ENCODE measurements around the gene NOL4L. TPM values are rescaled to one million over a fixed set of nuclear protein-coding genes. Genes with fewer than 3 reads are reported as not detected.
A peak's percentile ranks its signal among the peaks of the same experiment; 100 is the strongest.
"Not testable (repeated sequence)": the region's sequence is repeated elsewhere in the genome, so short reads cannot be mapped to it uniquely, and the experiment has no call there.

NOL4L gene
- total RNA-seq, 1 experiment from 2014 or later = 7.5 TPM

DNA sequence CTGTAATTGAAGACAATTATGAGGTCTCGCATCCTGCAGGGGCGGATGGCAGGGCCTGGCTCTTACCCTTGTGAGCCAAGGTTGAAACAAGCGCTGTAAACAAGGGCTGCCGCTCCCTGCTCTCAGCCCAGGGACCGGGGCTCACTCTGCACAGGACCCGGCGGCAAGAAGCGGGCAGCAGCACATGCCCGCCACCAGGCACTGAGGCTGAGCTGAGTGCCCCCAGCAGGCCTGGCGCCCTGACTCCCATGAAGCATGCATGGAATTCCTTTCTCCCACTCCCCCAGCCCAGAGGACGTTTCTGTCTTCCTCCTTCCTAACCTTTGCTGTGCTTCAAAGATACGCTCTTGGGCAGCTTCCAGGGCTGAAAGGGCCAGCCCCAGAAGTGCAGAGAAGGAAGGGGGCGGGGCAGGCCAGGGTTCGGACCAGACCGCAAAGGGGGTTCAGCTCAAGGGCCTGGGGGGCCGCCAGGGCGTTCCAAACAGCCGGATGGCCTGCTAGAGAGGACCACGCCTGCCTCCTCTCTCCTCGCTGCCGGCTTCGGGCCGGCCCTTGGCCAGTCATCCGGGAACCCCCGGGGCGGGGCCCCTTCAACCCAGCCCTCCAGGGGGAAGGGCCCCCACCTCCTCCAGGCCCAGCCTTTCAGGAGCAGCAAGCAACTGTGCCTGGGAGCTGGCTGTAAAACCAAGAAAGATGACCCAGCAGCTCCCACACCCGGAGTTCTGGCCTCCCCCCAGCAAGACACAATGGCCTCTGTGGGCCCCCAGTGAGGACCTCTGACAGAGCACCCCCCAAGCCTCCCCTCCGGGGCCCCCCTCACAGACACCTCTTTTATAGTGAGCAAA is 109.9 kb downstream of the NOL4L start:
- peak; percentile 76 for DNase-seq (ENCODE audit: extremely low read depth, low read depth)

DNA sequence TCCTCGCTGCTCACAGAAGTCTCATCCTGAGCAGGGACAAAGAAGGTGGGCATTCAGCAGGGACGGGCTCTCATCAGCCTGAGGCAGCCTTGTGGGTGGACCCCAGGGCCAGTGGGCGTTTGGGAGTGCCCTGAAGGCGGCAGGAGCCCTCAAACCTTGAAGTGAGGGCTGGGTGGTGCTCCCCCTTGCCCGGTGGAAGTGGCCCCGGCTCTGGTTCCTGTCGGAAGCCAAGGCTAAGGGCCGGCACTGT is 110.5 kb downstream of the NOL4L start:
- no peak for DNase-seq (ENCODE audit: extremely low read depth, low read depth)

GRCh38 chr20:32474009-32474716 is 111.0 kb downstream of the NOL4L start:
- no peak for DNase-seq (ENCODE audit: extremely low read depth, low read depth)

DNA sequence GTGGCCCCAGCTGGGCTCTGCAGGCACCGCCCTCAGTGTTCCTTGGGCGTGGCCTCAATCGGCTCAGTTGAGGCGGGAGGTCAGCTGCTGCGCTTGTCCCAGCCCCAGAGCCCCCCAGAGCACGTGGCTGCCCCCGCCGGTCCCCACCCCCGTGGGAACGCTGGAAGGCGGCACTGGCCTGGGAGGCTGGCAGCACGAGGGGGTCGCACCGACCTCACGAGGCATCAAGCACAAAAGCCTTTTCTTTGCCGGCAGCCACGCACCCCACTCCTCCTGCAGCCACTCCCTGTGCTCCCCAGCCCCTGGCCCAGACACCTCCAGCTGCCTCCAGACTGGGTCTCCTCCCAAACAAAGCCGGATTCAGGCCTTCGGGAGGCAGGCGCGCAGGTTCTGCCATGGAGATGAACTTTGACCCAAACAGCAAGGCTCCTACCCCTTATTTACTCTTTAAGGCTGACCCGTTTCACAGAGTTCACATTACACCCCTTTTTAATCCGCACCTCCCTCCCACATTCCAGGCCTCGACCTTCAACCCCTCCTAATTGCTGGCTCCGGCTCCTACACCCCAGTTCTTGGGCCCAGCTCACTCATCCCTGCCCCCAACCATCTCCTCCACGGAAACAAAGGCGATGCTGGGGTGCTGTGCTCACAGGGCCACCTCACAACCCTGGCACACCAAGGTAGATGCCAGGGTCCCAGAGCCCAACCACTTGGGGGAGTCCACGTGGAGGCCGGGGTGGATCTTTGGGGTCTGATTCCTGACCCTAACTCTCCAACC is 111.7 kb downstream of the NOL4L start:
- DNase-seq (ENCODE audit: extremely low read depth, low read depth) = no peak

DNA sequence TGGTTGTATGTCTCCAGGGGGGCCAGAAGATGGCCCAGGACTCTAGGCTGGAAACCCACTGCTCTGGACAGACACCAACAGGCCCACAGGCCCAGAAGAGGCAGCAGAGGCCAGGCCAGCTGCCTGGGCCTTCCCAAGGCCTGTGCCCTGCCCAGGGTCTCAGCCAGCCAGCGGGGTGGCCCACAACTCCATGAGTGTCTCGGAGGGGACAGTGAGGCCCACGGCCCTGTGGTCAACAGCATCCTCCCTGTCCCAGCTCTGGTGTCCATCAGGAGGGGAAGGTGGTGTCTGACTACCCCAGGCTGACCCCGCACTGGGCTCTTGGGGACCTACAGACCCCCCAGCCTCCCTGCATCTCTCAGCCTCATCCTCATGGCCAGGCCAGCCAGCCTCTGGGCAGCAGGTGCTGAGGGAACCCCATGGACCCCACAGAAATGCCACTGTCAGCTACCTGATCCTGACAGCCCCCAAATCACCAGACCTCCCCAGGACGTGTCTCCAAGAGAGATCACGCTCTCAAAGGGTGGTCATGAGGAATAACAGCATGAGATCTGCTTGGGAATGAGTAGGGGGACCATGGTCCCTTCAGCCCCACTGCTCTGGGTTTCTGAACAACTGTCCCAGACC is 112.4 kb downstream of the NOL4L start:
- DNase-seq (ENCODE audit: extremely low read depth, low read depth) = no peak

DNA sequence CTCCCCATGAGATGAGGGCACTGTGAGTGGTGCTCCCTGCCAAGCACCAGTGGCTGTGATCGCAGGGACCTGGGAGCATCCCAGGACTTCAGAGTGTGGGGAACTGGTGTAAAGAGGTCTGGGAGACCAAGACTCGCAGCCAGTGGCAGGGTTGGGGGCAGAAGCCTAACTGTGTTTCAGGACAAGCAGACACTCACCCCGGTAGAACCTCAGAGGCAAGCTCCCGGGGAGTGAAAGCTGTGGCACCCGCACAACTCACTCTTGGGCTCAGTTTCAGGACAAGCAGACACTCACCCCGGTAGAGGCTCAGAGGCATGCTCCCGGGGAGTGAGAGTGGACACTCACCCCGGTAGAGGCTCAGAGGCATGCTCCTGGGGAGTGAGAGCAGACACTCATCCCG is 114.2 kb downstream of the NOL4L start:
- no peak for DNase-seq (ENCODE audit: extremely low read depth, low read depth)

DNA sequence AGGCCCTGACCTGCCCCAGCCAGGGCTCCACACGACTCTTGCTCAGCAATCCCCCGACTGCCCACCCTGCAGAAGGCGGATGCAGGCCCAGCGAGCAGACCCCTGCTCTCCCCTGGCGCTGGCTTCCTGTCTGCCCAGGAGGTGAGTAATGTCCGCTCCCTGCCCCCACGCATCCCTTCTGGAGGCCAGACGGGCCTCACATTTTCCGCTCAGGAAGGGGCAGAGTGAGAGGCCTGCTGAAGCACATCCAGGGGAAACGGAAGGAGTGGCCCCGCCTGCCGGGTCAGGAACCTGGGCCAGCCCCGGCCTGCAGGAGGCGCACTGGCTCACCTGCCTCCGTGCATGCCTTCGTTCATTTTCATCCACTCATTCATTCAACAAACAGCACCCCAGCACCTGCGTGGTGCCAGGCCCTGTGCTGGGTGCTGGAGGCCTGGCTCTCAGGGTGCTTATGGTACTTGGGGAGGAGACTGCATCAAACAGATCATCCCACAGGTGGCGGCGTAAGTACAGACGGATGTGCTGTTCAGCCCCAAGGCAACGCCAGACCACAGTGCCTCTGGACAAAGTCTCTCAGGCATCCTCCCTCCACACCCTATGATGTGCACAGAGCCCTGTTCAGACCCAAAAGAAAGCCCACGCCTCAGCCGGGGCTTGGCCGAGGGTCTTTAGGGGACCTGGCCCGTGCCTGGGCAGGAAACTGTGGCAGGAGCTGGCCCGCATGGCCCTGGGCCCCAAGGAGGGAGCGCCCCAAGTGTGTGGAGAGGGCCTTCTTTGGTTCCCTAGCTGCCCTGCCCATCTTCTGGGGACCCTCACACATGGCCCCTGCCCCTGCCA is 114.9 kb downstream of the NOL4L start:
- DNase-seq (ENCODE audit: extremely low read depth, low read depth) = no peak

GRCh38 chr20:32468860-32469259 is 116.3 kb downstream of the NOL4L start:
- DNase-seq (ENCODE audit: extremely low read depth, low read depth) = no peak

DNA sequence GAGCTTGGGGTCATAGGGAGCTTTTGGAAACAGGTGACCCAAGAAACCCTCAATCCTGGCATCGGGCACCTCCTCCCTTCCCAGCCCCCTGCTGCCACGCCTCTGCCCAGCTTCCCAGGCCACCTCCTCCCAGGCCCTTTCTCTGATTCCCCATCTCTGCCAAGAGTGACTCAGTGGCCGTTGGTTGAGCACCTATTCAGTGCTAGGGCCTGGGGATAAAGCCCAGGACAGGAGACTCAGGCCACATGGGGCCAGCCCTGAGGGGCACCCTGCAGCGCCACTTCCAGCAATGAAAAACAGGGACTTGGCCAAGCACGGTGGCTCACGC is 116.9 kb downstream of the NOL4L start:
- DNase-seq (ENCODE audit: extremely low read depth, low read depth) = no peak

- DNase-seq (ENCODE audit: extremely low read depth, low read depth) = no peak
Observed at GRCh38 chr20:32467506-32468312, 117.4 kb downstream of the NOL4L start.

GRCh38 chr20:32466739-32467505 is 118.2 kb downstream of the NOL4L start:
- no peak for DNase-seq (ENCODE audit: extremely low read depth, low read depth)

- DNase-seq (ENCODE audit: extremely low read depth, low read depth) = not testable (repeated sequence)
Observed at GRCh38 chr20:32465901-32466675, 119.0 kb downstream of the NOL4L start.

GRCh38 chr20:32465092-32465900 is 119.8 kb downstream of the NOL4L start:
- no peak for DNase-seq (ENCODE audit: extremely low read depth, low read depth)

DNA sequence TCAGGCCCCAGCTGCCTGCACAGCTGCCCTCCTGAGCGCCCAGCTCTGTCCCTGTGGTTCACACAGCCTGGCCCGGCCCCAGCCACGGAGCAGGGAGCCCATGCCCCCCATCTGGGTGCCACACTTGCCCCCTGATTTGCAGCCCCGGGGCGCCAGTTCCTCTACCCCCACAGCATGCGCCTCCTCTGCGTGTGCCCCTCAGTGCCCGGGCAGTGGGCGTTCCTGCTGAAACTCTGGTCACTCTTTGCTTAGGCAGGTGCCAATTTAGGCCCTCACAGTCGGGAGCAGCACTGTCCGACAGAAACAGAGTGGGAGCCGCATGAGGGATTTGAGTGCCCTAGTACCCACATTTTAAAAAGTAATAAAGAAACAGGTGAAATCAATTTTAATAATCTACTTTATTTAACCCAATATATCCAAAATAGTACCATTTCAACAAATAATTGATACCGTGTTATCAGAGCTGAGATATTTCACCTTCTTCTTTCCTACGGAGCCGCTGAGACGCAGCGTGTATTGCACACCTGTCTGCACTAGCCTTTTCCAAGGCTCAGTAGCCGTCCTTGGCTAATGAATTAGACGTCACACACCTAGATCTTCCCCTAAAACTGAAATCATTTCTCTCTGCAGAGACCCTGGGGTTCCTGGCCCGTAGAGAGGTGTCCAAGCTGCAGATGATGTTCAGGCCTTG is 120.6 kb downstream of the NOL4L start:
- no peak for DNase-seq (ENCODE audit: extremely low read depth, low read depth)

GRCh38 chr20:32463642-32464400 is 121.3 kb downstream of the NOL4L start:
- DNase-seq (ENCODE audit: extremely low read depth, low read depth) = no peak

Data from NCI-H460 (cell line).